Activated naive CD4-positive, alpha-beta T cell treated with anti-CD3 and anti-CD28 coated beads, Interleukin-2, amount 50 U/mL, for 16 hours (primary cell): ENCODE data around the gene ING4.

Source experiments
- DNase-seq: peaks from one replicate; pipeline ENCODE4 v3.0.0-alpha.2; 2020

Gene ING4

DNA sequence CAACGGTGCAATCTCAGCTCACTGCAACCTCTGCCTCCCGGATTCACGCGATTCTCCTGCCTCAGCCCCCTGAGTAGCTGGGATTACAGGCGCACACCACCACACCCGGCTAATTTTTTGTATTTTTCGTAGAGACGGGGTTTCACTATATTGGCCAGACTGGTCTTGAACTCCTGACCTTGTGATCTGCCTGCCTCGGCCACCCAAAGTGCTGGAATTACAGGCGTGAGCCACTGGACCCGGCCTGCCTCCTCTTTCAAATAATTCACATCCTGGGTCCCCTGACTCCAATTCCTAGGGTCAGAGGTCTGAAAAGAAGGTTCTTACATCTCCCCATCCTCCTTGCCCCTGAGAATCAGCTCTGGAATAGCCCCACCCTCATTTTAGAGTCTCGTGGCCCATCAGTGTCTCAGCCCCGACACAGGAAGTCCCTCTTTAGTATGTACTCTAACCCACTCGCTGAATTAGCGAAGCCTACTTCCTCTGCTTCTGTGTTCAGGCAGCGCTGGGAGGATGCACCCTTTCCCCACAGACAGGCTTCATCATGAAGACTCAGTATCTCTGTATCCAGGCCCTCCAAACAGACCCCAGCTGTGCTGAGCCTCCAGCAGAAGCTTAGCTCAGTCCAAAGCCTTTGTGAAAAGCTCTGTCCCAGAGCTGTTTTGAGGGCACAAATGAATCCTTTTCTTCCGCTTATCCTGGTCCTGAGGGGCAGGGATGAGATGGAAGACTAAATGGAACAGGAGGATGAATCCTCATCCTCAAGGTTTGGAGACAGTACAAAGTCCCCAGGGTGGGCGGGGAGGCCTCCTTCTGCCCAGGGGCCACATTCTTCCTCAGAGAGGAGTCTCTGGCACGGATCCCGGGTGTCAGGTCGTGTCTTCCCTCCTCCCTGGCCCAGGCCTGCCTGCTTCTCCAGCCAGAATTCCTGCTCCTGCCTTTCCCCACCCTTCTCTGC lies 30.6 kb downstream of the ING4 start:
- peak; percentile 50 for DNase-seq

DNA sequence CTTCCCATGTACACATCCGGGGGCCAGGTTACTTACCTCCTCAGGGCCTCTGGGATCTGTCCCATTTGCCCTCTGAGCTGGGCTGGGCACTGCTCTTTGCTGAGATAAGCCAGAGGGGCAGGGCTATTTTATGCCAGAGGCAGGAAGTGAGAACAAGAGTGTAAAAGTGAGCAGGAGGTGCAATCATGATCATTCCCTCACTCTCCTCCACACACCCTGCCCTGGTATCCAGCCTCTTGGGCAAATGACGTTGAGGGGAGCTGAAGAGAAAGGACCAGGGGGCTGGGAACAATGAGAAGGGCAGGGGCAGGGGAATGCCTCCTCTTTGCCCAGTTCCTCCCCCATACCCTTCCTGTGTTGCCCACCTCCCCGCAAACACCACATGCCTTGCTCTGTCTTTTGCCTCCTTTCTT lies 31.4 kb downstream of the ING4 start:
- no peak for DNase-seq

DNA sequence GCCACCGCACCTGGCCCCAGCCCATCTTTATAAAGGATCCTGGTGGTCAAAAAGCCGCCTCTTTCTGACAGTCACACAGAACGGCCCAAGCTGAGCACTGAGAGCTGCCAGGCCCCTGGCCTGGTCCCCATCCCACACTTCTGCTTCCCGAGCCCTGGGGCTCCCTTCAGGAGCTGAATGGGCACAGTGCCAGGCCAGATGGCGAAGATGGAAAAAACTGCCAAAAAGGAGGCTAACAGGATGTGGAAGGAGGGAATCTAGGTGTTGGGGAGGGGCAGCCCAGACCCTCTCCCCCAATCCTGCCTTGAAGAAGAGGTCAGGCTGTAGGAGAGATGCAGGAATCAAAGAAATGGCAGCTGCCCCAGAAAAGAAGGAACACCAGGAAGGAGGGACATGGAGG lies 32.2 kb downstream of the ING4 start:
- no peak for DNase-seq

DNA sequence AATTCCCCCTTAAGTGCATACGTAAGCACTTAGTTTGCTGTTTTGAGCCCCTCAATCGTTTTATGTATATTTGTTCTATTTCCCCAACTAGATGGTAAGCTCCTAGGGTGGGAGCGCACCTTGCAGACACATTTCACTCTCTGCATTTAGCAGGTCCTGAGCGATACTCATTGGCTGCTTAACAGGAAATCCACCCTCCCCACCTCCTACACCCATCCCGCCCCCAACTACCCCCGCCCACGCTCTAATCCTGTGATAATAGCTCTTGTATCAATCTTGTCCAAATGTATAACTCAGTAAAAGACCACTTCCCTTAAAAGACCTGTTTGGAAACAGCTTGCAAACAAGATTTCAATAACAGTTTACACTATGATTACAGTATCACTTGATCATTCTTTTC lies 35.3 kb downstream of the ING4 start:
- DNase-seq = no peak

DNA sequence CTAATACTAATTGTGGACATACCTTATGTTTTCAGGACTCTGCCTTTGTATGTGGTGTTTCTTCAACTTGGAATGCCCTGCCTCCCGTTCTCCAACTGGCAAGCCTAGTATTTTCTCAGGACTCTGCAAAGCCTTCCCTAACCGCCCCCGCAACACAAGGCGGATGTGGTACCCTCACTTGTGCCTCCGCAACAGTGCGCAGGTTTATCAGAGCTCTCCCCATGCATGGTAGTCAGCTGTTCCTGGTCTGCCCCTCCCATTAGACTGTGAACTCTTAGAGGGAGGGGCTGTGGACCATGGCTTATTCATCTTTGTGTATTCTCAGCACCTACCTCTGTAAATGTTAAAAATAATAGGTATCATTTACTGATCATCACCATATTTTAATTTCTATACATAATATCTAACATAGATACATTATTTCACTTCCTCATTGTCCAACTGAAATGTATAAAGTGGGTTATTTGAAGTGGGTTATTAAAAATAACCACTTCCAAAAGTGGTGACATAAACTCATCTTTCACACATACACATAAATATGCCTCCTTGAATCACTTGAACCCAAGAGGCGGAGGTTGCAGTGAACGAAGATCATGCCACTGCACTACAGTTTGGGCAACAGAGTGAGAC lies 36.1 kb downstream of the ING4 start:
- no peak for DNase-seq

DNA sequence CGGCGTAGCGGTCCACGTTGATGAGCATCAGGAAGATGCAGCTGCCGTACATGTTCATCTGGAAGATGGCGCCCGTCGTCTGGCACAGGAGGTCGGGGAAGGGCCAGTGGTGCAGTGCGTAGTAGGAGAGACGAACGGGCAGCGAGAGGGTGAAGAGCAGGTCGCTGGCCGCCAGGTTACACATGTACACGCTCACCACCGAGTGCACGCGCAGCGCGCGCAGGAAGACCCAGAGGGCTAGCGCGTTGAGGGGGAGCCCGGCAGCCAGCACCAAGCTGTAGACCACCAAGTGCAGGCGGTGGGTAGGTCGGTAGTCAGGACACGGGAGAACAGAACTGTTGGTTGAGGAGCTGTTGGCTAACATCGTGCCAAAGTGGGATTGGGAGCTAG lies 42.0 kb downstream of the ING4 start:
- DNase-seq = no peak

DNA sequence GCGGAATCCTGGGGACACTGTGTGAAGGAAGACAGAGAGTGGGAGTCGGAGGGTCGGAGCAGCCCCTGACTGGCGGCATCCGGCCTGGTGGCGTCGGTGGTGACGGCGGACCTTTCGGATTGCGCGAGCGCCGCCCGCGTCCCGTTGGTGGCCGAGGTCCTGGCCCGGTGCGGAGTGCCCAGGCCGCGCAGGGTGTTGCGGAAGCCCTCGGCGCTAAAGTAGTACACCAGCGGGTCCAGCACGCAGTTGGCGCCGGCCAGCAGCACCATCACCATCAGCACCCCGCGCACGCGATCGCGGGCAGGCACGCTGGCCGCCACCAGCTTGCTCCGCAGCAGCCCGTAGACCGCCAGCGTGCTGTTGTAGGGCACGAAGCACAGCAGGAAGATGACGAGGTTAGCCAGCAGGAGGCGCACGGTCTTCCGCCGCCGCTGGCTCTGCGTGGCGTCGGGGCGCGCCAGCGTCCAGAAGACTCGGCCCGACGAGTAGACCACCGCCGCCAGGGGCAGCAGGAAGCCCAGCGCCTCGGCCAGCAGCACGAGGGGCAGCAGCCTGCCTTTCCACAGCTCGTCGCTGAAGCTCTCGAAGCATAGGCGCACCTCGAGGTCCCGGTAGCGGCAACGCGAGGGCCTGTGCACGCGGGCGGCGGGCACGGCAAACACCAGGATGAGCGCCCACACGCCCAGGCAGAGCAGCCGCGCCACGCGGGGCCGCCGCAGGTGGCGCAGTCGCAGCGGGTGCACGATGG lies 42.6 kb downstream of the ING4 start:
- DNase-seq = peak; percentile 66

DNA sequence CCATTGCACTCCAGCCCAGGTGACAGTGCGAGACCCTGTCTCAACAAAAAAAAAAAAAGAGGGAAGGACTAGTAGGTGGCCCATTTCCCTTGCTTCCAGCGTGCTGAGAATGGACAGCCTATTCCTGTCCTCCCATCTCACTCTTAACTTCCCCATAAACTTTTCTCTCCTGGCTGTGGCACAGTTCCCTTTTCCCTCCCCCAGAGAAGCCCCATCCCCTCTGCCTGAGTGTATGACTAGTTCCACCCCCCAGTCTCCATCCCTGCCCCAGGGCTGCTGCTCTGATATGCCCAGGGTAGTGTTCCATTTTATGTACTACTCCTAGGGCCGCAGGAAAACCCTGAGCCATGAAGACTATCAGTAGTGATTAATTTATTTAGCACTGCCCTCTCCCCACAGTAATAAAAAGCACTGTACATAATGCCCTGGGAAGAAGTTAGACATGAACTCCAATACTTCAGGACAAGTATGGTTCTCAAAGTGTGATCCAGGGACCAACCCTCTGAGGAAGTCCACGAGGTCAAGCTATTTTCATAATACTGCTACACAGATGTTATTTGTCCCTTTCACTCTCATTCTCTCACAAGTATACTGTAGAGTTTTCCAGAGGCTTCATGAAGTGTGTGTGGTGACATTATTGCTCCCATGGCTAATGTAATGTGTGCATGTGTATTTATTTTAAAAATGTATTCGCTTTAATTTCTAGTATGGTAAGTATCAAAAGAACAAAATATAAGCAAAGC lies 44.3 kb downstream of the ING4 start:
- DNase-seq = no peak

DNA sequence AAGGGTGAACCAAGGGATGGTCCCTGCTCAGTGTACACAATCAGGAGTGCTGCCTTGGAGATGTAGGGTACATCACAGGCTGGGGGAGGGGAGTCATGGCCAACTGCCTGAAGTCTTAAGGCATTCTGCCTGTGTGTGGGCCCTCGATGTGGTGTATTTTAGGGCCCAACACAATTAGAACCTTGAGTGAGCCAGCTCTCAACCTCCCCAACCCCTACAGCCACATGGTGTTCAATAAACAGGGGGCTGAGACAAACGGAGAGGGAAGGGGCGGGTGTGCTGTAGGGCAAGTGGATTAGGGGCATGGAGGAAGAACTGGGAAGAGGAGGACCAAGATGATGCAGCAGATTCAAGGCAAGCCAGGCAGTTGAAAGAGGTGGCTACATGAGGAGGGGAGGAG lies 47.1 kb downstream of the ING4 start:
- no peak for DNase-seq

DNA sequence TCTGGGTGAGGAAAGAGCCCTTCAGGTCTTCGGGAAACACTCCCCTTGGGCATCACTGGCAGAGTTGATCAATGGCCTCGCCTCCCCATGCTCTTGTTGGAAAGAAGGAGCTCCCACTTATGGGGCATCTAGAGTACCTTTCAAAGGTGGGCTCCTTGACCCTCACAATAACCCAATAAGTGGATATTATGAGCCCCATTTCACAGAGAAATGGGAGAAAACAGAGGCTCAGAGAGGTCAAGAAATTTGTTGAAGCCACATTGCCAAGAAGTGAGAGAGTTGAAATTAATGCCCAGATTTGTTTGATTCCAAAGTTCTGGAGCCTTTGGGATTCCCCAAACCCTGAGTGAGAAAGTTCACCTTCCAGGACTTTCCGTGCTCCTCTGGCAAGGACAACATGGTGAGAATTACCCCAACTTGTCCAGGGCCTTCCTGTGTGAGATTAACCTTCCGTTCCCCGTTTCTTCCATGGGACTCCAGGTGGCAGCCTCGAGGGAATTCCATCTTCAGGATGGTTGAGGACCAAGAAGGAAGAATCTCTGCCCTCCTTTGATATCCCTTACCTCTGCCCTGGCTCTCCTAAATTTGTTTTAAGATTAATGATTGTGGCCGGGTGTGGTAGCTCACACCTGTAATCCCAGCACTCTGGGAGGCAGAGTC lies 48.3 kb downstream of the ING4 start:
- DNase-seq = no peak

DNA sequence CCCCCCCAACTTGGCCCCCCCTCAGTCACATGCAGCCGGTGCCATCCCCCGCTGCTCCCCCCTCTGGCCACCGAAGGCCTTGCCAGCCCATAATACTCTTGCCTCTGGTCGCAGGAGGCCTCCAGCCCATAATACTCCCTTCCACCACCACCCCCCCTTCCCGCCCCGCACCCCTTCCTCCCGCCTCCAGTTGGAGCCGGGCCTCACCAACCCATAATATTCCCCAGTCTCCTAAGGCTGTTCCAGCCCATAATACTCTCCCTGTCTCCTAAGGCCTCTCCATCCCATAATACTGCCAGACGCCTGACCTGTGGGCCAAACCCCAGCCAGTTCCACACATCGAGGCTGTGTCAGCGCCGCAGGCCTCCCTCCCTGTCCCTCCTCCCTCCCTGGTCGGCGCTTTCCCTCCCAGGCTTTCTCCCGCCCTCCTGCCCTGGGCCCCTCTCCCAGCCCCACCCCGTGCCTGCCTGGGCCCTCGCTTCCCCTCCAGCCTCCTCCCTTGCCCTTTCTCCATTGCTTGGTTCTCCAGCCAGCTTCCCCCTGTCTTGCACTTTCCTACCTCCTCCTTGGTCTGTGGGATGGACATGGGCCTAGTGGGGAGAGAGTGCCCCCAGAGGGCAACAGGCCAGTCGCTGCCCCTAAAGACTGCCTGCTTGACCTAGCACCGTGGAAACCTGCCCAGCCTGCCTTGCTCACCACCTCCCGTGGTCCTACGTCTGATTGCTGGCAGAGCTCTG lies 49.0 kb downstream of the ING4 start:
- DNase-seq = no peak

DNA sequence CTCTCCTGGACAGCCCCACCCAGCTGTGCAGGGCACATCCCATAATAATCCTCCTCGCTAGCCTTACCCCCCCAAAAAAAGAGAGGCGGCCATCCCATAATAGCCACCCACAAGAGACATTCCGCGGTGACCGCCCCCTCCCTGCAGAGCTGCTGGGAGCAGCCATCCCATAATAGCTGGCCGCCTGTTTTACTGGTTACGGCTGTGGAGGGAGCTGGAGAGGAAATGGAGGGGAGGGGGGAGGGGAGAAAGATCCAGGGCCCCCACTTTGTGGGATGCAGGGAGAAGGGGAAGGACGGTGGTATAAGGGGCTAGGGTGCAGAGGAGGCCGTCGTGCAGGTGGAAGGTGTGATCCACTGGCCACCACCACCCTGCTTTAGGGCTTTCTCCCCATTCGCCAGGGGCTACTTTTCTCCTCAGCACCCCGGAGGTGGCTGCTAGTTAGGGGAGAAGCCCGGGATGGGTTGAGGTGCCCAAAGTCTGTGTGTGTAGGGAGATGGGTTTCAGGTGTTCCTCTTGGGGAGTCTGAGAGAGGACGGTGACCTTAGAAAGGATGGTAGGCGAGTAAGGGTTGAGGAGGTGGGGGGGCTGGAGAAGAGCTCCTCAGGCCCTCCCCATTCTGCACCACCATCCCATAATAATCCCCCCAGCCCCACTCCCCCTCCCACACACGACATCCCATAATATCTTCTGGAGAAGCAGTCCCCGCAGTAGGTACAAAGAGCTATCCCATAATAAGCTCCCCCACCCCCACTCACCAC lies 49.7 kb downstream of the ING4 start:
- DNase-seq = no peak

DNA sequence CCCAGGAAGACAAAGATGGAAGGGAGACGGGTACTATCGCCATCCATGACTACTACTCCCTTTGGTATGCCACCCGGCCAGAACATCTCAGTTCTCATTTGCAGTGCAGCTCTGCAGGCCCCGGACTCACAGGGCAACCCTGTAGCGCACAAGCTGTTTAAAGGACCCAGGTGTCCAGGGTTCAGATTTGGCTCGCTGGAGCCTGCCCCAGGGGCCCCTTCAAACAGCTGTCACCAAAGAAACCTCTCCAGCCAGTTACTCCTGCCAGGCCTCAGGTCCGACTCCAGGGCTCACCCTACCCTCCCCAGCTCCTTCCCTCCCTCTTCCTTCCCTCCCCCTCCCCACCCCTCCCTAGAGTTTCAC lies 50.3 kb downstream of the ING4 start:
- no peak for DNase-seq

DNA sequence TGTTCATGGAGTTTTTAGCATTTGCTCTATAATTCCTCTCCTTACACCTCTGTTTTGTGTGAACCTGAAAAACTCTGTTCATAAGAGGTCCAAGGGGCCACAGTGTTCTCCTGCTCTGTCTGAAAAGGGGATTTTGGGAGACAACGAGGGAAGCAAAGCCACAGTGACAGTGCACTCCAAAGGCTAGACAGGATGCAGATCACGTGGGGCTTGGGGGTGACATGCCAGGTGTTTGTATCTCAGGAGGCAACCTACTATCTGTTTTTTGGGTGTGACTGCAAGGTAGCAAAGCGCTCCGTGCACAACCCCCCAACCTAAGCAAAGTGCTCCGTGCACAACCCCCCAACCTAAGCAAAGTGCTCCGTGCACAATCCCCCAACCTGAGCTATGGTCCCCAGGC lies 50.7 kb downstream of the ING4 start:
- DNase-seq = no peak

DNA sequence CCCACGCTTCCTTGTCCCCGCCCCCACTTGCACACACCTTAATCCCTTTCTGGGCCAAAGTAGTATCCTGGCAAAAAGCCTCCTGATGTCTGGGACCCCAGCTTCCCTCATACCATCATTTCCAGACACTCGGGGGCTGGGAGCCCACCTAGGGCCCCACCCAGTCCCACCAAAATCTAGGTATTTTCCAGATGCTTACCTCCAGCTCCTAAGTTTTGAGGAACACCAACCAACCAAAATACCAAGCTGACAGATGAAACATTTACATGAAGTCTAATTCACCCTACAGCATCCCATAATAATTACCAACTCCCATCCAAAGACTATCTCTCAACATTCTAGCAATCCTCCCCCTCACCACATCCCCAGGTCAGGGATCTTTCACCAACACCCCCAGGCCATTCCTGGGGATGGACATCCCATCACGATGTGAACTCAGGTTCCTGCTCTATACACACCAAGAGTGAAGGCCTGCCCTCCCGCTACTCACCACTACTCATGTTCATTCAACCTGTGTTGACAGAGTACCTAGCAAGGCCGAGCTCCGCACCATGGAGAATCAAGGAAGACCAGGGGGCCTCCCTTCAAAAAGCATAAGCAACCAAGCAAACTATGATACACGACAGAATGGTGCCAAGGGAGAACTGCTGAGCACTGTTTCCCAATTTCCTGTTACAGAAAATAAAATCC lies 54.2 kb downstream of the ING4 start:
- peak; percentile 36 for DNase-seq

DNA sequence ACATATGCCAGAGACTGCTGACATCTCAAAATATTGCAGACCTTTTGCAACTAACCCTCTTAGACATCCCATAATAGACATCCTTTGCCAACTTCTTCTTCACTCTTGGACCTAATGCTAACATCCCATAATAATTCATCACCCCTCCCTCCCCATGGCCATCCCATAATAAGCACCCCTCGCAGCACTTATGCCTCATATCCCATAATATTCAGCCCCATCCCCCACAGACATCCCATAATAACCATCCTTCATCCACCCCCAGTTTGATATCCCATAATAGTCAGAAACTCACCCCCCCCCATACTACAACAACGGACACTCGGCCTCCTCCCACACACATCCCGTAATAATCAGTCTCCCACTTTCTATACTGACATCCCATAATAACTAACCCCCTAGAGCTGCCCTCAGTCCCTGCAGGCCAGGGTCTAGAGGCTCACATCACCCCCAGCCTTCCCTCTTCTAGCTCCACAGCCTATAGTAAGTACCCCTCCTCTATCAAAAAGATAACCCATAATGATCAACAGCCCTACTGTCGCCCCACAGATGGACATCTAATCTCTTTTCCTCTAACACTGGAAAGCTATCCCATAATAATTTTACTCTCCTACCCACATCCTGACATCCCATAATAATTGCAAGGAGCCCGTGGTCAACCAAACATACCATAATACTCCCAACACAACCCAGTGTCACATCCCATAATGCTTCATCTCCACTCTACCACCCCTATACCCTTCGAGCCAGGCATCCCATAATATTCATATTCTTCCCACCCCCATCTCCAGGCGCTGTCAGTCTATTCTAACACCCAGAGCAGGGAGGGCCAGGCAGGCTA lies 54.9 kb downstream of the ING4 start:
- peak; percentile 69 for DNase-seq

DNA sequence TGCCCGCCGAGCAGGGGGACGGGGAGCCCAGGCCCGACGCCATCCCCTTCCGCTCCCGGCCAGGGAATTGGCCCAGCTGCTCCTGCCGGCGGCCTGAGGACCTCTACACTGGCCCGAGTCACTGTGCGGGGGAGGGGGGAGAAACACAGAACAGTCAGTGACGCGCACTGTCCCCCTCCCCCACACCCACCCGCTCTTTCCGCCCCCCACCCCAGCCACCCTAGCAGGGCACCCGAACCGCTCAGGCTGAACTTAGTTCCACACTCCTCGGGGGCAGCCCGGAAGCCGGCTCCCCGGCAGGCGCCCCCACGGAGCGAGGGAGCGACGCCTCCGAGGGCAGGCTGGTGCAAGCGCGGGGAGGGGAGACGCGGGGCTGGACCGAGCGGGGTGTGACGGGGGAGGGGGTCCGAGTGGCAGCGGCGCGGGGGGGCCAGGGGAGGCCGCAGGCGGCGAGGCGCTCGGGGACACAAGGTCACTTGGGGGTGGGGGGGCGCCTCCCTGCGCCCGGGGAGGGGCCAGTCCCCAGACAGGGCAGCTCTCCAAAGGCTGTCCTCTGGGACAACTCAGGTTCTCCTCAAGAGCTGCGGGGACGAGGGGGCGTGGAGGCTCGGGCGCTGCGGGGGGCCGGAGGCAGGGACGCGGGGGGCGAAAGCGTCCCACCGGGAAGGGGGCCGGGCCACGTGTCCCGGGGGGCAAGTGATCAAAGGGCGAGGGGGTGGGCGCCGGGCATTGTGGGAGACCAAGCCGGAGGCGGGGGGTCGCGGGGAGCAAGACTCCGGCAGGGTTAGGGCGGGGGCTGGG lies 56.4 kb downstream of the ING4 start:
- DNase-seq = peak; percentile 69
